CD1c-positive myeloid dendritic cell (primary cell): ENCODE measurements around the gene ATOSA.

ENCODE experiments used
- DNase-seq: peaks from one replicate; pipeline ENCODE4 v3.0.0-alpha.2; 2016; ENCODE audit errors: extremely low spot score

ATOSA gene

DNA sequence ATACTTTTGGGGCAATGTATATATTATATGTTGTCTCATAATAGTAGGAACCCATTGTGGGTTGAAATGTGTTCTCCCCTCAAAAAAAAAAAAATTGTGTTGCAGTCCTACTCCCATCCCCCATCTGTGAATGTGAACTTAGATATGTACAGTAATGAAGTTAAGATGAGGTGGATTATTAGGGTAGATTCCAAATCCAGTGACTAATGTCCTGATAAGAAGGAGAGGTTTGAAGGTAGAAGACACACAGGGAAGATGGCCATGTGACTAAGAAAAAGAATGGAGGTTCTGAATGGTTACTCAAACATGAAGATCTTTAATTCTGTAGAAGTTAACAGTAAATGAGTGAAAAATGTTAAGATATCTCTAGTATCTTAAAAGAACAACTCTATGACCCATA is 3.0 kb upstream of the ATOSA start:
- no peak for DNase-seq

DNA sequence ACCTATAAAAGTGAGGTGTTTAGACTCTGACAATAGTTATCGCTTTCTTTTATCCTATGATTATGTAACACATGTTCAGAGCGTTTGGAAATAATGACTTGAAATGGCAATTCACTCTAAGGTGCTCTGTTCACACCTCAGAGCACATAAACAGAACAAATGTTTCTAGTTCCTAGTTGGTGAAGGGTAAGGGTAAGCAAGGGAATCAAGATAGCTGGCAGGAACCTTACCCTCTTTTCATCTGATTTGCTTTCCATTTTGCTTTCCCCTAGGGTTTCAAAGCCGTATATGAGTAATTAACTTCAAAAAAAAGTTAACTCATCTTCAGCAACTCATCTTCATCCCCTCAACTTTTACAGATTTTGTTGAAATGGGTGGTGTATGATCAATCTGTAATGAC is 2.3 kb upstream of the ATOSA start:
- no peak for DNase-seq

DNA sequence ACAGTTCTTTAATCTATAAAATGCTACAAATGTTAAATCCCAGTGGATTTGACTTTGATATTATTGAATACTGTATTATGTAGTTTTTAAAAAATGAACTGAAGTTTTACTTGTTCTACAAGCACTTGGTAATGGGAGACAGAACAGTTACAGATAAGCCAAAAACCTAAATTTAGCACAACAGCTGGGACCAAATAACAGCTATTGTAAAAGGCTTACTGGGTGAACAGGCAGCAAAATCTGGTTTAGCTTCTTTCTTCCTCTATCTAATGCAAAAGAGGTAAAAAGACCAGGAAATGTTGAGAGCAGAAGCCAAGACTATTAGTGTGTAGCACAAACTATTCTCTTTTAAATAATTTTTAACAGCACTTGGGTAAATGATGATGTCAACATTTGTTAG is 1.6 kb upstream of the ATOSA start:
- no peak for DNase-seq

DNA sequence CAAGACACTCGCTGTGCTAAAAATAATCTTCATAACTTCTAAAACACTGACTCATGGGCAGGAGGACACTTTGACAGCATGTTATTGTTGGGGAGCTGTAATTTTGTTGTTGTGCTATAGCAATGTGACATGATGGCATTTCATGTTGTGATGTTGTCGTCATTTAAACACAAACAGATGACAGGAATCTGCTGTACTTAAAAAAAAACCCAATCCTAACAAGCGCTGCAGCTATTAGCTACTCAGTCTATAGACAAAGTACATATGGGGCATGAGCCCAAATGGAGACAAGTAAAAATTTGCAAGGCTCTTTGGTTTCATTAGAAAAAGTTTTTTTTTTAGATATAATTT is 828 bp upstream of the ATOSA start:
- peak; percentile 2 for DNase-seq

DNA sequence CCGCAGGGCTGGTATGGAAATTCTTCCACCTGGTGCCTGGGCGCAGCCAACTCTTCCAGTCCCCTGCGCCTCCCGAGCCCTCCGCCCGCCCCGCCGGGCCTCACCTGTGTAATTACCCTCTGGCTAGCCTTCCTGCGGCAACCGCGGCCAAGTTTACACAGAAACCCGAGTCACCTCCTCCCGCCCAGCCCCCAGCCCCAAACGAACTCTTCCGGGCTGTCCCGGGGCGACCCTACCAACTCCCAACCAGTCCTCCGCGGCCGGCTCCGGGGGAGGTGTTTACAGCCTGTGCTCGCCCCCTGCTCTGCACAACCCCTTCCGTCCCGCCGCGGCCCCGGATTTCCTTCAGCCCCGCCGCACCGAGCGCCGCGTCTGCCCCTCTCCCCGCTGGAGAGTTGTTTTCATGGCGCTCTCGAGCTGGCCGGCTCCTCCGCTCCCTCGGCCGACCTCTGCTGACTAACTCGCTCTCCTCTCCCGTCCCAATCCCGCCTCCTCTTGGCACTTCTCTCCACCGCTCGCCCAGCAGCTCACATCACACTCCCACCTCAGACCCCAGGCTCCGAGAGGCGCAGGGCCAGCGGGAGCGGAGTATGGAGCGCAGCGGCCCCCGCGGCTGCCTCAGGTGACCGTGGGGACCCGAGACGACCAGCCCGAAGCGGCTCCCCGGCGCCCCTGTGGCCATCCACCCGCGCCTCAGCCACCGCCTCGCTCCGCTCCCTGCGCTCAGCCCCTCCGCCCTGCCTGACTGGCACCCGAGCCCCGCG is 538 bp downstream of the ATOSA start:
- DNase-seq = peak; percentile 57

DNA sequence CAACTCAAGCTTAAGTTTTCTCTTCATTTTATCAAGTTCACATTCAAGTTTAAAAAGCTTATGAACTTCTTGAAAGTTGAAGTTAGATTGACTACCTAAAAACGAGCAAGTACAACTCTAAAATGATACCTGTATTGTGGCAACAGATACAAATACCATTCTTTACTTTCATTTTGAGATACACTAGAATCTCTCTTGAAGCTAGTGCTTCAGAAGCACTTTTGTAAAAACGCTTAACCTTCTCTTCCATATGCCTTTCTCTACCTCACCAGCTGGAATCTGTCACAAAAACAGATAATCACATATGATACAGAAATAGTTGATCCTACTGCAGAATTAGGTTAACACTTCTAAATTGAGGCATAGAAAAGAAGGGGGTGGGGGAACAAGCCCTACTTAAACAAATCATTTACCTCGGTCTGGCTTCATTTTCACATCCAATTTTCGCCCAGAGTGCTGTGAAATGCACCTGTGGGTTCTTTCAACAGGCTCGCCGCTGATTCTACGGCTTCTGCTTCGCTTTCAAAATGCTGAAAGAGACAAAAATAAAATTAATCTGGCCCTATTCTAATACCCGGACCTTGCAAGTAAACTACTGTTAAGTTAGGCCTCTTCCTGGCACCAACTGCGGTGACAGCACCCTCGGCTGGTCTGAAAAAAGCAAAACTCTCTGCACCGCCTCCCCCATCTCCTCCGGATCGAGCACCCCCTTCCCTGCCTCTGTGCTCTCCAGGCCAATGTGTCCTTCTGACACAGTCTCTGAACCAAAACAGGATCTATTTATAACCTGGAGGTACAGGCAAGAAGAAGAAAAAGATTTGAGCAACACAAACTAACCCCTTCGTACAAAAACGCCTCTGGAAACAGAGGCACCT is 1.4 kb downstream of the ATOSA start:
- peak; percentile 39 for DNase-seq

DNA sequence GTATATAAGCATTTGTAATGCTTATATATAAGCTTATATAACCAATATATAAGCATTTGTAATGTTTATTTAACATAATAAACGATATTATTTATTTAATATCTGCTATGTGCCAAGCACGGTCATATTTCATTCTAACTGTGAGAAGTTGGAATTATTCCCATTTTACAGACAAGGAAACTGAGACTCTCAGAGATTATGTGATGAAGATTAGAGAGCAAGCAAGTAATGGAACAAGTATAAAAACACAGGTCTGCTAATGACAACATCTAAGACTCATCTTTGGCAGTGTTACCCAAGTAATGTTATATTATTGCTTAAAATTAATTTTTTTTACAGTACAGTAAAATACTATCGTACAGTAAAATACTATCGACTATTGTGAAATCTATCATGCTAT is 4.4 kb downstream of the ATOSA start:
- DNase-seq = no peak

DNA sequence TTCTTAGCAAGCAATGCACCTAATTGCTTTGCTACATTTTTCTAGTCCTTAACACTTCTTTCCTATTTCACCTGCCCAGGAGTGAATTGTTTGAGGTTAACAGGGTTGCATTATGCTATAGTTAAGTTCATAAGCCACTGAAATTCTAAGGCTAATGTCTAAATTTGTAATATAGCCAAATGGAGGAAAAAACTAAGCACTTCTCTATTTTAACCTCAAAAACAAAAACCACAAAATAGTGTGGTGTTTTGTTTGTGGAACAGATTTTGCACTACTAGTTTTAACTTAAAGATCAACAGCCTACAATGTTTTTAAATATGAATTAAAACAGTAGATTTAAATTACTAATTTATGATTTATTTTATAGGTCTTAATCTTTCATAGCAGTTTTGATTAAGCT is 5.5 kb downstream of the ATOSA start:
- no peak for DNase-seq

DNA sequence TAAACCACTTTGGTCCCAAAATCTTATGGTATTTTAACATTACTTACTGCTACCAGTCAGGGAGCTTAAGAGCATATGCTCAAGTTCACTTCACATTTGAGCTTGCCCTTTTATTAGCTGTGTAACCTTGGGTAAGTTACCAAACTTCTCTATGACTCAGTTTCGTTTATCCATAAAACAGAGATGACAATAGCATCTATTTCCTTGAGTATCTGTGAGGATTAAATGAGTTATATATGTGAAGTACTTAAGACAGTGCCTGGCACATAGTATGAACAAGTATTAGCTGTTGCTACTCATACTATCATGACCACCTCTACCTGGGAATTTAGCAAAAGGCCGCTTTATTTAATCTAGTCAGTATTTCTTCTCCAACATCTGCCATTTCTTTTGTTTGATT is 5.9 kb downstream of the ATOSA start:
- no peak for DNase-seq

DNA sequence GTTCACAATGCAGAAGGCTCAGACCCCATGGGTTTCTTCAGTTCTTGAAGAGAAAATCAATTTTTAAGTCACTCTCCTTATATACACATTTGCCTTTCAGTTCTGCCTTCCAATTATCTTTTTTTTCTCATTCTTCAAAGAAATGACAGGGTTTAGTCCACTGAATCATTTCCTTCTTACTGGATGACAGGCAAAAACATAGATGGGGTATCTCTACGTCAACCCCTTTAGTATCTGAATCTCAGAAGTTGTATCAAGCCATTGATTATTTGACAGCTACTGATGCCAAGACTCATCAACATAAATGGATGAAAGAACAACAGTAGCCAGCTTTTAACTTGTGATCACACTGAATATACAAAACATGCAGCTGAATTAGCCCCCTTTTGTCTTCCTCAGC is 6.5 kb downstream of the ATOSA start:
- no peak for DNase-seq

DNA sequence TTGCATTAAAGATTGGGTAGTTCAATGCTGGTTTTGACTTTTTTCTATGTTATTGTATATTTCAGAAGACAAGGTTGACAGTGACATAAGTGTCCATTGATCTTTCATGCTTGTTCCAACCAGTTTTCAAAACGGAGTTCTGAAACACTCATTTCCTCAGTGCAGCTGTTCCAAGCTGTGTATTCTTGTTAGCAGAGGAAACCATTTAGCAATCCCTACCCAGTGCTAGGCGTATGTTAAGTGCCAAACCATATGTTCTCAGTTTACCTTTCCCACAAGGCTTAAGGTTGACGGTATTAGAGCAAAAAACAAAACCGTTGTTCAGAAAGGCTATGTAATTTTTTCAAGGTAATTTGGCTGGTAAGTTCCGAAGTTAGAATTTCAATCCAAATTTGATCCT is 9.1 kb downstream of the ATOSA start:
- no peak for DNase-seq

DNA sequence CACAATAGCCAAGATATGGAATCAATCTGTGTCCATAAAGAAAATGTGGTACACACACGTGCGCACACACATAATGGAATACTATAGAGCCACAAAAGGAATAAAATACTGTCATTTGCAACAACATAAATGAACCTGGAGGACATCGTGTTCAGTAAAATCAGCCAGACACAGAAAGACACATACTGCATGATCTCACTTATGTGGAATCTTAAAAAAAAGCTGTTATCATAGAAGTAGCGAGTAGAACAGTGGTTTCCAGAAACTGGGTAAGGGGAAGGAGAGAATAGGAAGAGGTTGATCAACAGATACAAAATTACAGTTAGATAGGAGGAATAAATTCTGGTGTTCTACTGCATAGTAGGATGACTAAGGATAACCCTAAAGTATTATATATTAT is 11.1 kb downstream of the ATOSA start:
- no peak for DNase-seq

DNA sequence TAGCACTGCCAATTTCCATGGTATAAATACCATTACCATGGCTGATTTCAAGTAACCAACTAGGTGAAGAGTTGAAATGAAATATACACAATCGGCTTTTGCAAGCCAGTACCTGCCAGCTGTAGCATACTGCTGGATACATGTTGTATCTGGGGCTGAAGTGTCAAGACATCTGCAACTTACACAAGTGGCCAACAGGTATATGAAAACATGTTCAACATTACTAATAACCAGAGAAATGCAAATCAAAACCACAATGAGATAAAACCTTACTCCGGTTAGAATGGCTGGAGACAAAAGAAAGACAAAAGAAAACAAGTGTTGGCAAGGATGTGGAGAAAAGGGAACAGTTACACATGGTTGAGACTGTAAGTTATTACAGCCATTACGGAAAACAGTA is 11.6 kb downstream of the ATOSA start:
- DNase-seq = no peak

DNA sequence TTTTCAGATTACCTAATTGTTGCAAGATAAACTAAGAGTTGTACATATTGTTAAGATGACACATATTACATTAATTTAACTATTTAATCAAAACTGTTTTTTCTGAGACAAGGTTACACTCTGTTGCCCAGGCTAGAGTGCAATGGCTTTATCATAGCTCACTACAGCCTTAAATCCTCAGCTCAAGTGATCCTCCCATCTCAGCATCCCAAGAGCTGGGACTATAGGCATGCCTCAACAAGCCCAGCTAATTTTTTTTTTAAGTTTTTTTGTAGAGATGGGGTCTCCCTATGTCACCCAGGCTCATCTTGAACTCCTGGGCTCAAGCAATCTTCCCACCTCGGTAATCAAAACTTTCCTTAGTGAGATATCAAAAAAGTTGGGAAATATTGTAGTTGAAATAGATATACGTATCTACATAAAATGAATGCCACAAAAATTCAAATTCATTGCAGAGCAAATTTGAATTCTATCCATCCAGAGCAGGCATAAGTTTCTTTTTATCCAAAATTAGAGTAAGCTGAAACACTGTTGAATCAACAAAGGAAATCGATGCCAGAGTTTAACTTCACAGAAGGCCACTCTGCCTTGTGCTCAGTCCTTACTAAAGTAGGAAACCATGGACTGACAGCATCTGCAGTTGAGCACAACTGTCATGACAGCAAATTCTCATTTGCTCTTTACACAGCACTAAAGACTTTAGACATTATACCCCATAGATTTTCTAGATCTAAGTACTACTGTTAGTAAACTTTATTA is 15.5 kb downstream of the ATOSA start:
- DNase-seq = no peak

DNA sequence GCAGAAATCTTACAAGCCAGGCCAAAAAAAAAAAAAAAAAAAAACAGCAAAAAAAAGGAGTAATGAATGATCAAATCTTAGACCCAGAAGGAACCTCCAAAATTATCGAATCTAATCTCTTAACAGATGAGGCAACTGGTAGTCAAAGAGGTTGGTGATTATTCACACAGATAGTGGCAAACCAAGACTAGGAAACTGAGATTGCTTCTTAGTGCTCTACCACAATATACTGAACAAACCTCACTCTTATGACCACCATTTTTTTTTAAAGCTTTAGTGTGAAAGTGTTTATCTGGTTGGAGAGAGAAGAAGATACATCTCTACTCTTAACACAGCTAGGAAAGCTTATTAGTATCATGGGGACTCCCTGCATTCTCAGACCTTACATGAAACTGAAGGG is 17.3 kb downstream of the ATOSA start:
- DNase-seq = no peak

DNA sequence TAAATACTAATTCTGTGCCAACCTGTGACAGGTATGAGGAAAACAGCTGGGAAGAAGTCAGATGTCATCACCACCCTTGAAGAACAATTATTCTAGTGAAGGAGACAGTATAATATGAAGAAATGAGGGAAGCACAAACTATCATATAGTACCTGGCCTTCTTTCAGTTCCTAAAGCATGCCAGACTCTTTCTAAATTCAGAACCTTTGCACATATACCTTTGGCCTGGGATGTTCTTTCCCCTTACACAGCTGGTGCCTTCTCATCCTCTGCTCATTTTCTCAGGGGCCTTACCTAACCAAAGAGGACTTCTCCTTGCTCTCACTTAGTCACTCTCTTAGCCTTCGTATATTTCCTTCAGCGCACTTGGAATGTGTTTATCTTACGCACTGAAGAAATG is 19.0 kb downstream of the ATOSA start:
- DNase-seq = no peak

DNA sequence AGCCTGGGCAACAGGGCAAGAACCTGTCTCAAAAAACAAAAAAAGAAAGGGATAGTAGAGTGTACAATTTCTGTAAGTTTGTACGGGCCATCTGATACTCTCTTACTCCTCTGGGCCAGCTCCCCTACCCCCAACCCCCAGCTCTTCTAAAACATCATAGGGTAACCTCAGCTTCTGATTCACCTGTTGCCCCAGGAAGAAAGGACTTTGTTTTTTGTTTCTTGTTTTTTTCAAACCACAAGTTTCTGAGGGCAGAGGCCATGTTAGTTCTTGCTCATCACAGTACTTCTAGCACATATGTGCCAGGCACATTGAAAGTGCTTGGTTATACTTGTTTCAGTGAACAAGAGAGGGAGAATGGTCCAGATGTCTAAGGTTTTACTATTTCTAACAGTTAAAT is 20.2 kb downstream of the ATOSA start:
- DNase-seq = no peak

DNA sequence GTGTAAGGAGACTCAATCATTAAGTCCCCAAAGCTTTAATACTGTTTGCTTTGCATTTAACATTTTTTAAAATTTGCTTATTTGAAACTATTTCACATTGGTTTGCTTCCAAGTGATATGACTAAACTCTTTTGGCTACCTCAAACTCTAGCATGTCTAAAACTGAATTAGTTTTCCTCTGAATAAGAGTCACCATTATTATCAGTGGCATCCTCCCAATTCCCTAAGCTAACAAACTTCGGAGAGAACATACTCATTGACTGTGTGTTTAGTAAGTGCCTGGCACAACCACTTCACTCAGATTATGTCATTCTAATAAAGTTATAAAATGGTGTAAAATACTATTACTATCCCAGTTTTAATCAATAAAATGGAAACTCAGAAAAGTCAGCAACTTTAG is 21.9 kb downstream of the ATOSA start:
- DNase-seq = no peak

DNA sequence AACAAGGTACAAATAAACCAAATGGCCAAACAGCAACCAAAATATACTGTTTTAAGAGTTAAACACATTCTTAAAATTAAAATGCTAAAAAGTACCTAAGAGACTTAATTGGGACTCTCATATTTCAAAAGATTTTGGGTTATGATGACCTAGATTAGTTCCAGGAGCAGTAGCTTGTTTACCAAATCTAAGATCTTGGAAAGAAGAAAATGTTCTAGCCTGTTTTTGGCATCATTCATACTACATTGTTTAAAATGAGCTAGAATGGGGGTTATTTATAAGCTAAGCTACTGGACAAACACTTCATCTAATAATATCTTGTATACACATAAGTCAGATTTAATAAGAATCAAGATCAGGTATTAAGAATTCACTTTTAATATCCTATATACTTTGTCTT is 22.8 kb downstream of the ATOSA start:
- no peak for DNase-seq

DNA sequence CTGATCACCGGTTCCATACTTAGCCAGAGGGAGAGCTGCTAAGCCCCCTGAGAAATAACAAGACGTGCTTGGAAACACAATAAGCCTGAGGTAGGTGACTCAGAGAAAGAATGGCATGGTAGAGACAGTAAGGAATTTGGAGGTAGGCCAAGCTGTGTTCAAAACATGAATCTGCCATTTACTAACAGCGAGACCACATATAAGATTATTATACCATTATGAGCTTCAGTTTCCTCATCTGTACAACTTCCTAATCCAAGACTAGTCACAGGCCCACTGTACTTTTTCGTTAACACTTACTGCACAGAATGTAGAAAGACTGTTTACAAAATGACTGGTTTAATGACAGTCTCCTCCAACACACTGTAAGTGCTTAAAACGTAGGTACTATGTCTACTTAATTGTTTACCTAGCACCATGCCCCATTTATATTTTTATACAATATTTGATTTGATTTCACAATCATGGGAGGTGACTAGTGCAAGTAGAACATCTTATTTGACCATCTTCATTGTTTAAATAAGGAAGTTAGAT is 25.7 kb downstream of the ATOSA start:
- no peak for DNase-seq

DNA sequence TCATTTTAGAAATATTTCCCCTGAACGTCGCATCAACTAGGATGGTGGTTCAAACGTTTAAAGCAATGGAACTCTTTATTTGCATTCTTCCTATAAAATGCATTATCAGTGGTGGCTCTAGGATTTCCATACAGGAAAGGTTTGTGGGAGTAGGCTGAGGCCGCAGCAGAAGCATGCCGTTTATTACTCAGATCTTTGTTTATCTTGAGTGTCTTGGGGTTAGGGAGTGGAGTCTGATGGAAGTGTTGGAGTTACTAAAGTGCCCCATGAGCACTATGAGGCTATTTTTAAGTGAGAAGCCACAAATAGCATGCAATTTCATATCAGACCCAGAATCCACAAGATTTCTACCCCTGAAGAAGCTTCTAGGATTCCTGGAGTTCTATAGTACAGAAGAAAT is 26.2 kb downstream of the ATOSA start:
- no peak for DNase-seq

DNA sequence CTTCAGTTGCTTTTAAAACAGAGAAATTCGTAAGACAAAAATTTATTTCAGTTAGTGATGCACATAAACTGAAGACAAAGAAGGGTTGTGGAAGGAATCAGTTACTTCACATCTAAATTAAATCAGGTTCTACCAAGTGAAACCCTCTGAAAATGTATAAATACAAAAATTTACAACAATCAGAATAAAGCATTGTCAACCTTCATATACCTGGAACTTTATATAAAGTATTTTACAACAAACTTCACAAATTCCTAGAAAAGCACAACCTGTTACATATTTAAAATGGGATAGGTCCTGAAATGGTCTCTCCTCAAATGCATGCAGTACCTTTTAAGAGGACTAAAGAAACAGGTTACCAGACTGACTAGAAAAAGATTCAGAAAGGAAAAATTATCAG is 26.9 kb downstream of the ATOSA start:
- DNase-seq = no peak
